CD4-positive, alpha-beta T cell treated with Interleukin-6 at 100 ng/mL for 8 hours (primary cell): Measurements from ENCODE around the gene ROR2.
"Not testable (repeated sequence)": the region's sequence is repeated elsewhere in the genome, so short reads cannot be mapped to it uniquely, and the experiment has no call there.

Experiments used
- DNase-seq: peaks from one replicate; pipeline ENCODE4 v3.0.0-alpha.2; 2020; ENCODE audit warnings: mixed read lengths, low spot score

Gene ROR2

DNA sequence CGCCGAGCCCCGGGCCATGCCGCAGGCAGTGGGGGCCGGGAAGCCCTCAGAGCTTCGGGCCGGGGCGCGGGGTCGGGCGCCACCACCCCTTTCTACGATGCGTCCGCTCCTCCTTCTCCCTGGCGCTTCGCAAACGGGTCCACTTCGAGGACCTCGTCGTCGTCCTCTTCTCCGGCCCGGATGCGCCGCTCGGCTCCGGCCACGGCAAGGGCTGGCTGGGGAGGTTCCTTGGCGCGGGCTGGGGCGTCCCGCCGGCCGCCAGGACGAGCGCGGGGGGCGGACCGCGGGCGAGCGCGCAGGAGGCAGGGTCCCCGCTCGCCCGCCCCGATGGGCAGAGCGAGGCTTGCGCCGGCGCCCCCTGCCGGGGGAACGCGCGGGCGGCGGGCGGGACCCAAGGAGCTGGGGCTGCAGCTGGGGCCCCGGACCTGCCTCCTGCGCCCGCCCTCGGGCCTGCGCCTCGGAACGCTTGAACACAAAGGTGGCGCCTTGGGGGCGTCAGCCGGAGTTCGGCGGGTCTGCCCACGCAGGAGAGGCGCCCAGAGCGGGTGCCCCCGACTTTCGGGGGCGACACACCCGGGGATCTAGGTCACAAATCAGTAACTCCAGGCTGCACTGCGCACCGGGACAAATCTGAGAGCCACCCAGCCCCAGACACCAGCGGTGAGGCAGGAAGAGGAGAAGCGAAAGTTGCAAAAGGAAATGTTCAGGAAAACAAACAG is at the start of gene ROR2:
TSS of gene ROR2 (minus strand) at position 283 of the 719 bp plus-strand sequence.
- DNase-seq = peak; percentile 7

GRCh38 chr9:91995000-91995655 is 45.1 kb upstream of the ROR2 start:
- DNase-seq = no peak

DNA sequence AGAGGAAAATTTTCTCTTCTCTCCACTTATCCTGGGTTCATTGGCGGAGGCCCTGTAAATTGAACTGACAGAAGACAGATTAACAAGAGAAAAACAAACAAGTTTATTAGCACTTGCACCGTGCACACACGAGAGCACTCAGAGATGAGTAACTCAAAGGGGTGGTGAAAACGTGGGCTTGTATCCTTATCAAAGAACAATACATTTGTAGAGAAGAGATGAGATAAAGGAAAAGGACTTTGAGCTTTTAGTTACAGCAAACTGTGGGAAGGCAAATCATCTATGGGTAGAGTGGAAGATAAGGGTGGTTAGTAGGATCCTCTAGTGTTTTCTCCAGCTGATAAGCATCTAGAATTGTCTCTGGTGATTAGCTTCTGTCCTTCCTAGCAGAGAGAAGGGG is 44.4 kb upstream of the ROR2 start:
- no peak for DNase-seq

DNA sequence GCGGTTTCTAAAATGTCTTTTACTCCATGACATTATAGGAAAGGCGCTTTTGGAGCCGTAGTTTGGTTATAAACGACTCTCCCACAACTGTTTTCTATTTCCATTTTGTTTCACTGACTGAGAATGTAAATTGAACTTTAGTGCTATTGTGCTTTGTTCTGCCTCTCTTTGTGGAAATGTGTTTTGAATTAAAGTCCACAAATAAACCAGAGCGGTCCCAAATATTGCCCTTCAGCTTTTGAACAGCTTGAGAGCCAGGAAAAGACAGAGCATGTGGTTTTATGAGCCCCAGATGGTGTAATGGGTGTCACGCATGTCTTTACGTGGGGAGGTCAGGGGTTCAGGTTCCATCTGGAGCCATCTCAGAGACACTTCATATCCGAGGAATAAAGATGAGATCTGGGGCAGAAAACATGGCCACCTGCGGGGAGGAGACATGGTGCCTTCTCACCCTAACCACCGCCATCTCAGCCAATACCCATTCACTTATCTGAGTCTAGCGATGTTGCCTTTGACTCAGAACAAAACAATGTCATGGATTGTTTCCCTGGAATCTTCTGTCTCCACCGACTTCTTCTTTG is 42.5 kb upstream of the ROR2 start:
- DNase-seq = no peak

DNA sequence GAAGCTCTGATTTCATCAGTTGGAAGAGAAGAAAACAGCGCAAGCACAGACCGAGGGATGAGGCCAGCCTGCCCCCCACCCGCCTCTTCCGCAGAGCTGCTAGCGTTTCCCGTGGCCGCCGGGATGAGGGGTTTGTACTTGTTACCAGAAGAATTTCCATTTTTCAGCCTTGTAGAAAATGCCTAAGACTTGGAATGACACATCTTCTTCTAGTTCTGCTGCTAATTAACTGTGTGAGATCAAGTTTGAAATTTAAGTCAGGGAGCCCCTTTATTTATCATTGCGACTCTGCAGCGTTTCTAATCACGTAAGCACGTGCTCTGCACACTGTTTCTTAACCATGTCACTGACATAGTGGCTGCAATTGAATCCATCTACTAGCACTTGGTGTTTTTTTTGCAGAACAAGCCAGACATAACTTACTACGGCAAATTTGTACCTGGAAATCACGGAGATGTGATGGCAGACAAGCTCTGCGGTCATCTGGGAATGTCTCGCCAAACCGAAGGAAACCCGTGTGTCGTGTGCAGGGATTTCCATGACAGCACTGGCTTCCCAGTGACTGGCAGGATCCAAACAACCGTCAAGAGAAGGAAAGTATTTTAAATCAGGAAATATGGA is 41.8 kb upstream of the ROR2 start:
- DNase-seq = no peak

DNA sequence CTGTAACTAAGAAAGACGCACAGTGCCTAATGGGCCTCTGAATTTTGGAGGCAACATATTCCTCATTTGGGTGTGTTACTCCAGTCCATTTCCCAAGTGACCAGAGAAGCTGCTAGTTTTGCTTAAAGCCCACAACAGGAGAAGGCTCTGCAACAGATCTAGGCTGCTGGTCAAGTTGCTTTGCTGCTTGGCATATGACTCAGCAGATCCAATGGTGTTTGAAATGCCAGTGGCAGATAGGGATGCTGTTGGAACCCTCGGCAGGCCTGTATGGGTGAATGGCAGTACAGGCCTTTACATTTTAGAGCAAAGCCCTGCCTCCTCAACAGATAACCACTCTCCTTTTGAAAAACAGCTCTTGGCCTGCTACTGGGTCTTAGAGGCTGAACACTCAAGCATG is 36.2 kb upstream of the ROR2 start:
- DNase-seq = no peak

DNA sequence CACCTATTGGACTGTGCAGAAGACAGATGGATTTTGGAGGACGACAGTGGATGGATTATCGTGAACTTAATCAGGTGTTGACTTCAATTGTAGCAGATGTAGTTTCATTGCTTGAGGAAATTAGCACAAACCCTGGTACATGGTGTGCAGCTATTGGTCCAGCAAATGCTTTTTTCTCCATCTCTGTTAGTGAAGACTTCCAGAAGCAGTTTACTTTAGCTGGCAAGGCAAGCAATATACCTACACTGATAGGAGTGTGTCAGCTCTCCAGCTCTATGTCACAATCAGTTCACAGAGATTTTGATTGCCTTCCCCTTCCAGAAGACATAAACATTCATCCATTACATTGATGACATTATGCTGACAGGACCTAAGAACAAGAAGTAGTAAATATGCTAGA is 35.7 kb upstream of the ROR2 start:
- DNase-seq = no peak

GRCh38 chr9:91978740-91979414 is 28.8 kb upstream of the ROR2 start:
- no peak for DNase-seq

- not testable (repeated sequence) for DNase-seq
Observed at GRCh38 chr9:91975254-91975653, 25.2 kb upstream of the ROR2 start.

DNA sequence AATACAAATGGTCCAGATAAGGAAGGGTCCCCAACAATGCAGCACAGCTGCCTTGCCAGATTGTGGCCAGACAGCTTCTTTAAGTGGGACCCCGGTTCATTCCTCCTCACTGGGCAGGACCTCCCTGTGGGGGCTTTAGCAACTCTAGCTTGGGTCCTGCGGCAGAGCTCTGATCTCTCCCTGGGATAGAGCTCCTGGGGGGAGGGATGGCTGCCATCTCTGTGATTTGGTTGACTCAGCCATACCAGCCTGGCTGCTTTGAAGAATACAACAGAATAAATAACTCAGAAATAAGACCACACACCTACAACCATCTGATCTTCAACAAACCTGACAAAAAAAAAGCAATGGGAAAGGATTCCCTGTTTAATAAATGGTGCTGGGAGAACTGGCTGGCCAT is 22.7 kb upstream of the ROR2 start:
- no peak for DNase-seq

DNA sequence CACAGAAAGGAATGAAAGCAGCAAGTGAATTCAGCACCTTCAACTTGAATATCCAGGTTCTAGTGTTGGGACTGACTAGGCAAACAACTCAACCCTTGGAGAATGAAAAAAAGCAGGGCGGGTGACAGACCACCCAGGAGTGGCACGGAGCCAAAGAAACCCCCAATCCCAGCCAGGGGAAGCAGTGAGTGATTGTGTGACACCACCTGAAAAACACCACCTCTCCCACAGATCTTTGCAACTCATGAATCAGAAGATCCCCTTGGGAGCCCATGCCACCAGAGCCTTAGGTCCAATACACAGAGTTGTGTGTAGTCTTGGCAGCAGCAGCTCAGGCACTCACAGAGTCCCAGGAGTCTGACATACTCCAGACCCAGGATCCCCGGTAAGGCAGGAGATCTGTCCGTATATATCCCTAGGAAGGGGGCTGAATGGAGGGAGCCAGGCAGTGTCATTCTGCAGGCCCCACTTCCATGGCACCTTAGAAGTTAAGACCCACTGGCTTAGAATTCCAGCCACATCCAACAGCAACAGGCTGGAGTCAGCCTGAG is 22.1 kb upstream of the ROR2 start:
- no peak for DNase-seq

DNA sequence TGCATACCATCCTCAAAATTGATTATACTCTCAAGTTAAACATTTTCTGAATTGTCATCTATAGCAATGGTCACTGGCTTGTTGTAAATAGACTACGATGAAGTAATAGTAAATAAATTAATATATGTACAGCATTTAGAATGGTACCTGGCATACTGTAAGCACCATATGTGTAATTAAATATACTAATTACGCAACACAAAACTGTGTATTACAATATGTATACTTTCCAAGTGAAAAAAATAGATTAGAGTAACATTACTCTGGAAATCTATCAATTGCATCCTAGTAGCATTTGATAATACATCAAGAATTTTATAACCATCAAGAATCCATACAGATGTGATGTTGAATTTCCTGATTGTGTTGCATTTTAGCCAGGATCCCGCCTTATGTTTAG is 17.2 kb upstream of the ROR2 start:
- no peak for DNase-seq

GRCh38 chr9:91966503-91966902 is 16.5 kb upstream of the ROR2 start:
- no peak for DNase-seq

DNA sequence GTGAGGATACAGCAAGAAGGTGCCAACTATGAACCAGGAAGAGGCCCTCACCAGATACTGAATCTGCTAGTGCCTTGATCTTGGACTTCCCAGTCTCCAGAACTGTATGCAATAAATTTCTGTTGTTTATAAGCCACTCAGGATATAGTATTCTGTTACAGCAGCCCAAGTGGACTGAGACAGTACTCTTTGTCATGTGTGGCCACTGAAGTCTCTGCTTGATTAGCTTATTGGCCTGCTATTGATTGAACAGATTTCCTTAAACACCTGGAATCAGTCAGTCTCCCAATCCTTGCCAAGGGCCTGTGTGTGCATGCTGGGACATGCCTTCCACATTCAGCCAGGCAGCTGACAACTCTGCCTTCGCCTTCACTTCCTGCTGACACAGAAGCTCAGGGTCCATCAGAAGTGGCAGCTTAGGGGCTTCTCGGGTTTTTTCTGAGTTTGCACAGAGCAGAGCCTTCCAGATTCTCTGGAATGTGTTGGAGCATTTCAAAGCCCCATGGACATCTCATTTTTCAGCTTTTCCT is 13.7 kb upstream of the ROR2 start:
- DNase-seq = no peak

DNA sequence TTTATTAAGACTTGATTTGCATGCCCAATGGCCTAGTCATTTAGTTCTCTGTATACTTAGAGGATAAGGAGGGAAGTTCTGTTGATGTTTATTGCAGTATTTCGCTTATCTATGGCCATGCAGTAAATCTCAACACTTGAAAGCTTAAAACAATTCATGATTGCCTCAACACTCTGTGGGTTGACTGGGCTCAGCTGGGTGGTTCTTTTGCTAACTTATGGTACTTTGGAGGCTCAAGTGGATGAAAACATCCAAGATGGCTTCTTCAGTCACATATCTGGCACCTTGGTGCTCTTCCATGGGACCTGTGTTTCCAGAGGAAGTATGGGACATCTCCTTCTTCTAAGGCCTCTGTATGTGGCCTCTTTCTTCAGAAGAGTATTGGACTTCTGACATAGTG is 10.3 kb upstream of the ROR2 start:
- DNase-seq = no peak

- DNase-seq = no peak
Observed at GRCh38 chr9:91958174-91958573, 8.1 kb upstream of the ROR2 start.

DNA sequence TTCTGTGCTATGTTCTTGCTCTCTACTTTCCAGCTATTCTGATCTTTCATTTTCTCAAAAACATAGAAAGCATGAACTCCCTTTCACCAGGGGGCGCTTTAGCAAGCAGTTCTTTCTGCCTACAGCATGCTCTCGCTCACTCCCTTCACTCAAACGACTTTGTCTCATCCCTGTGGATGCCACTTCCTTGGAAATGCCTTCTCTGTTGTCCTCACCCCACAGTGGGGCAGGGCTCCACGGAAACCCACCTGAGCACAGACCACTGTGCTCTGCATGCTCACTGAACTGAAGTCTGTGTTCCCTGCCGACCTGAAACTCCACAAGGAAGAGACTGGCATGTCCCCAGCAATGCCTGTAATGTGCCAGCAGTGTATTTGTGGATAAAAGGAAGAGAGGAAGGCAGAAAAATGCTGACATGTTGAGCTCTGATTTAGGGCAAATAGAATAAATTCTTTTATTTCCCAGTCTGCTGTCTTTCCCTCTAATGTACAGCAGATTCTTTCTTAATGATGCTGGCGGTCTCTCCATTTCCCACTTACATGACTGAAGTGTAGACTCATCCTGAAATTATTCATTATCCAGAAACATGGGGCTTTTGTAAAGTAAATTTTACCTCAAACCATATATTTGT is 4.9 kb upstream of the ROR2 start:
- DNase-seq = no peak

- DNase-seq = no peak
Observed at GRCh38 chr9:91953718-91954117, 3.7 kb upstream of the ROR2 start.

DNA sequence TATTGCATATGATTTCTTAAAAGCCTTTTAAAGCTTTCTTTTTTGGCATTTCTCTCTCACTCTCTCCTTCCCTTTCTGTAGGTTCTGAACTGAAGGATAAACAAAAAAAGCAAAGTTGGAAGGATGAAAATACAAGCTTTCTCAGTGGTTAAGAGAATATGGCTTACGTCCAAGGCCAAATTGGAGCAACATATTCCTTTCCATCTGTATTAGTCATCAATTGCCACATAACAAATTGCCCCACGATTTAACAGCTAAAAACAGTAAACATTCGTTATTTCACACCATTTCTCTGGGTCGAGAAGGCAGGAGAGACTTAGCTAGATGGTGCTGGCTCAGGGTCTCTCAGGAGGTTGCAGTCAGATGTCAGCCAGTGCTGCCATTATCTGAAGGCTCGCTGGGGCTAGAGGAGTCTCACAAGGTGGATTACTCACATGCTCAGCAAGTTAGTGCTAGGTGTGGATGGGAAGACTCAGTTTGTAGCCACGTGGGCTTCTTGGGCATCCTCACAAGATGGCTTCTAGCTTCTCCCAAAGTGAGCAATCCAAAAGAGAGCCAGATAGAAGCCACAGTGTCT is 2.0 kb upstream of the ROR2 start:
- no peak for DNase-seq

DNA sequence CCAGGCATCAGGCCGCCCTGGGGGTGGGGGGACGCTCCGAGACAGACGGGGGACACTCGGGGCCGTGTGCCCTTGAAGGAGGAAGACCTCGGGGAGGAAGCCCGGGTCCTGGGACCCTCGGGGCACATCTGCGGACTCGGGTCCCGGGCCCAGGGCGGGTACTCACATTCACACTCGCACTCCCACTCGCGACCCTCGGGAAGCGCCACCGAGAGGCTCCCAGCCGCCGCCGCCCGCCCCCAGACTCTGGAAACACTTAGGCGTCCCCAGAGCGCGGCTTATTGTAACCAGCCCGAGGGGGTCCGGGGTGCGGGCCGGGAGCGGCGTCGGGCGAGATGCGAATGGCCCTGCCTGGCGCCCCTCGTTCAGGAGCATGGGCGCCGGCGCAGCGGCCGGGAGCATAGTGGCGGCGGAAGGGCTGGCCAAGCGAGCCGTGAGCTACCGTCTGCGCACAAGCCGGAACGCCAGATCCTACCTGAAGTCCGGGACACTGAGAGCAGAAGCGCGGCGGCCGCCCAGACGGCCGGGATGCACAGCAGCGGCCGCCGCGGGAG is 559 bp downstream of the ROR2 start:
- no peak for DNase-seq
